Stimulated activated CD4-positive, alpha-beta T cell treated with anti-CD3 and anti-CD28 coated beads, Interleukin-15, amount 100 ng/mL, for 24 hours (primary cell): ENCODE results near the gene ACLY.

Source experiments
- DNase-seq: peaks from one replicate; pipeline ENCODE4 v3.0.0-alpha.2; 2020

Gene ACLY

DNA sequence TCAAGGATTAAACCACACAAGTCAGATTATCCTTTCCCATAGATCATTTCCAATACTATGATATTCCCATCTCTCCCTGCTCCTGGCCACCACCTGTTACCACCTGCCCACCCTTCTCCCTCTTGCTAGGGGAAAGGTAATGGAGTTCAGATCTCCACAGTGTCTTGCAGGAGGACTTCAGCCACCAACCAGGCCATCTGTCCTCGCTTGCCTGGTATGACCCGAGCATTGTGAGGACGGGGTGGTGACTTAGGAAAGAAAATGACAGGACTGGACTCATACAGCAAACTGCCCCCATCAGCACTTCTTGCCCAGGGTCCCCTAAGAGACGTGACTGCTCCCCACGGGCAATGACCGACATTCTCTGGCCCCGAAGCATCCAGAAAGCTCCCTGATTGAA lies 95.2 kb downstream of the ACLY start:
- DNase-seq: no peak

DNA sequence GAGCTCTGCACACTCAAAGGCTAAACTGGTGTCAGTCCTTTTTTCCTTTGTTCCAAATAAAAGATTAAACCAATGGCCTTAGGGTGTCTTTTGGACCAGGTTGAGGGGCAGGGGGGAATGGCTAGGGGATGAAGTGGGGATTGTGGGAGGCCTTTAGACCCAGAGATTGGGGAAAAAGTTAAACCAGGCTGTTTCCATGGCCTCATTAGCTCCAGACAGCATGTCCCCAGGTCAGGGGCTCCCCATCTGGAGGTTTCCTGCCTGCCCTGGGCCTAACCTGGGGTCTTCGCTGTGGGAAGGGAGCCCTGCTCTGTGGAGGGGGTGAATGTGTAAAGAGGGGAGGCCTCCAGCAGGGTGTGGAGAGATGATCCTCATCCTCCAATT lies 95.6 kb downstream of the ACLY start:
- no peak for DNase-seq

DNA sequence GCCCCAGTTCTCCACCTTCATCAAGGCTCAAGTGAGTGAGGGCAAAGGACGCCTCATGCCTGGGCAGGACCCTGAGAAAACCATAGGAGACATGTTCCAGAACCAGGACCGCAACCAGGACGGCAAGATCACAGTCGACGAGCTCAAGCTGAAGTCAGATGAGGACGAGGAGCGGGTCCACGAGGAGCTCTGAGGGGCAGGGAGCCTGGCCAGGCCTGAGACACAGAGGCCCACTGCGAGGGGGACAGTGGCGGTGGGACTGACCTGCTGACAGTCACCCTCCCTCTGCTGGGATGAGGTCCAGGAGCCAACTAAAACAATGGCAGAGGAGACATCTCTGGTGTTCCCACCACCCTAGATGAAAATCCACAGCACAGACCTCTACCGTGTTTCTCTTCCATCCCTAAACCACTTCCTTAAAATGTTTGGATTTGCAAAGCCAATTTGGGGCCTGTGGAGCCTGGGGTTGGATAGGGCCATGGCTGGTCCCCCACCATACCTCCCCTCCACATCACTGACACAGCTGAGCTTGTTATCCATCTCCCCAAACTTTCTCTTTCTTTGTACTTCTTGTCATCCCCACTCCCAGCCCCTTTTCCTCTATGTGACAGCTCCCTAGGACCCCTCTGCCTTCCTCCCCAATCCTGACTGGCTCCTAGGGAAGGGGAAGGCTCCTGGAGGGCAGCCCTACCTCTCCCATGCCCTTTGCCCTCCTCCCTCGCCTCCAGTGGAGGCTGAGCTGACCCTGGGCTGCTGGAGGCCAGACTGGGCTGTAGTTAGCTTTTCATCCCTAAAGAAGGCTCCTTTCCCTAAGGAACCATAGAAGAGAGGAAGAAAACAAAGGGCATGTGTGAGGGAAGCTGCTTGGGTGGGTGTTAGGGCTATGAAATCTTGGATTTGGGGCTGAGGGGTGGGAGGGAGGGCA lies 96.3 kb downstream of the ACLY start:
- no peak for DNase-seq

DNA sequence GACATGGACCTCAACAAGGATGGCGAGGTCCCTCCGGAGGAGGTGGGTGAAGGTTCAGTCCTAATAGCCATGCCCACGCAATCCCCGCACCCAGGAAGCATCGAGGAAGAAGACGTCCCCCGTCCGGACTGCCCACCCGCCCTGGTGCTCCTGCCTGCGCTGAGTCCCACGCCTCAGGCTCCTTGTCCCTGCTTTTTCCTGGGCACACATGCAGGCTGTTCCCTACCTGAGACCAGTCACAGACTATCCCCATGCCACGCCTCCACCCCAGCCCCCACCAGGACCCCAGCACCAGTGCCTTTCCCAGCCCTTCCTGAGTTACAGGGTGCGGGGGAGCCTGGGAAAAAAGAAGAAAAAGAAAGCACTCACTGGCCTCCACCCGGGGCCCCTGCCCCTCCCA lies 97.0 kb downstream of the ACLY start:
- no peak for DNase-seq

GRCh38 chr17:41818024-41818423 lies 100.7 kb downstream of the ACLY start:
- DNase-seq: no peak
